ENCODE data around the gene POLN. TPM values are rescaled to one million over a fixed set of nuclear protein-coding genes. Genes with fewer than 3 reads are reported as not detected.
A peak's percentile ranks its signal among the peaks of the same experiment; 100 is the strongest.

The POLN gene
- total RNA-seq, 1 experiment from 2014 or later: 1.2 TPM

- peak in 1 of 2 experiments; percentile 46 for DNase-seq
- no TSS peak for BruUV-seq (replicated peaks)
- intact Hi-C loops (cut with micrococcal nuclease; ENCODE audit: unreplicated experiment): no loop called here
- no peaks in the 10 kb centered on the region for H3K9me3 ChIP-seq
- H3K36me3 Mint-ChIP-seq (ENCODE audit: insufficient read depth, unreplicated experiment): no peaks in the 10 kb centered on the region
- H3K9me3 Mint-ChIP-seq (ENCODE audit: unreplicated experiment): no peaks in the 10 kb centered on the region
- no peaks in the 10 kb centered on the region for H3K4me1 ChIP-seq
- no peak within 1 kb of the TSS for H3K27ac Mint-ChIP-seq (ENCODE audit: unreplicated experiment)
- H3K27me3 ChIP-seq (replicated peaks; ENCODE audit: control insufficient read depth, insufficient read depth, low read length): no peaks in the 10 kb centered on the region
- ChIA-PET POLR2A (no interaction called here), CTCF (no interaction called here)
- no peaks in the 10 kb centered on the region for H3K4me1 Mint-ChIP-seq (ENCODE audit: low read depth, unreplicated experiment)
- H3K4me3 Mint-ChIP-seq (ENCODE audit: unreplicated experiment): peak within 1 kb of the TSS; percentile 62
- no peak for TF ChIP-seq CTCF (IDR thresholded peaks at IDR 0.05; ENCODE audit: insufficient read depth in 1 of 2, low read depth in 1 of 2, low read length in 1 of 2, severe bottlenecking in 1 of 2, unreplicated experiment in 1 of 2)
- H3K27me3 Mint-ChIP-seq (ENCODE audit: insufficient read depth, unreplicated experiment): peaks cover 3% of the 10 kb centered on the region
- no peaks in the 10 kb centered on the region; the same call in 1 of the 2 replicates for H3K36me3 ChIP-seq (ENCODE audit: control insufficient read depth, insufficient read depth, low read length)
- peak within 1 kb of the TSS; percentile 43 for H3K4me3 ChIP-seq (ENCODE audit: low read depth, low read length)
These were observed 182.7 kb downstream of the POLN start, which contains the start of gene NAT8L for GRCh38 chr4:2059046-2059725. Gene NAT8L, plus strand, starts transcription at chr4:2059327. Its CDS starts 185 bp downstream, at chr4:2059512.

GRCh38 chr4:2058264-2059045, 183.5 kb downstream of the POLN start:
- BruUV-seq (replicated peaks): no TSS peak
- Mint-ChIP-seq H3K36me3 (ENCODE audit: insufficient read depth, unreplicated experiment) (no peaks in the 10 kb centered on the region), H3K4me3 (ENCODE audit: unreplicated experiment) (peak overlapping the region; percentile 62), H3K27me3 (ENCODE audit: insufficient read depth, unreplicated experiment) (peaks cover 3% of the 10 kb centered on the region), H3K4me1 (ENCODE audit: low read depth, unreplicated experiment) (no peaks in the 10 kb centered on the region), H3K27ac (ENCODE audit: unreplicated experiment) (no peak overlapping the region), H3K9me3 (ENCODE audit: unreplicated experiment) (no peaks in the 10 kb centered on the region)
- TF ChIP-seq CTCF (IDR thresholded peaks at IDR 0.05; ENCODE audit: insufficient read depth in 1 of 2, low read depth in 1 of 2, low read length in 1 of 2, severe bottlenecking in 1 of 2, unreplicated experiment in 1 of 2): no peak
- H3K36me3 ChIP-seq (ENCODE audit: control insufficient read depth, insufficient read depth, low read length): no peaks in the 10 kb centered on the region; the same call in 1 of the 2 replicates
- no peaks in the 10 kb centered on the region for H3K4me1 ChIP-seq
- no peaks in the 10 kb centered on the region for H3K27me3 ChIP-seq (replicated peaks; ENCODE audit: control insufficient read depth, insufficient read depth, low read length)
- ChIA-PET POLR2A (interaction anchor here (0.6 kb wide), 1 partner anchor 130 kb away, joined by 3 read pairs; no protein-coding TSS in a partner anchor), CTCF (no interaction called here)
- peak overlapping the region; percentile 43 for H3K4me3 ChIP-seq (ENCODE audit: low read depth, low read length)
- peak in 1 of 2 experiments; percentile 30 for DNase-seq
- H3K9me3 ChIP-seq: no peaks in the 10 kb centered on the region
- intact Hi-C loops (cut with micrococcal nuclease; ENCODE audit: unreplicated experiment): no loop called here

- peak overlapping the region; percentile 9 for H3K4me3 Mint-ChIP-seq (ENCODE audit: unreplicated experiment)
- intact Hi-C loops (cut with micrococcal nuclease; ENCODE audit: unreplicated experiment): no loop called here
- no TSS peak for BruUV-seq (replicated peaks)
- Histone ChIP-seq H3K9me3 (no peaks in the 10 kb centered on the region), H3K27me3 (replicated peaks; ENCODE audit: control insufficient read depth, insufficient read depth, low read length) (no peaks in the 10 kb centered on the region), H3K36me3 (ENCODE audit: control insufficient read depth, insufficient read depth, low read length) (no peaks in the 10 kb centered on the region), H3K4me1 (no peaks in the 10 kb centered on the region), H3K4me3 (ENCODE audit: low read depth, low read length) (no peak overlapping the region)
- no peaks in the 10 kb centered on the region for H3K36me3 Mint-ChIP-seq (ENCODE audit: insufficient read depth, unreplicated experiment)
- H3K4me1 Mint-ChIP-seq (ENCODE audit: low read depth, unreplicated experiment): no peaks in the 10 kb centered on the region
- ChIA-PET CTCF (no interaction called here), POLR2A (interaction anchor here (0.6 kb wide), 1 partner anchor 131 kb away, joined by 3 read pairs; no protein-coding TSS in a partner anchor)
- TF ChIP-seq CTCF (IDR thresholded peaks at IDR 0.05; ENCODE audit: insufficient read depth in 1 of 2, low read depth in 1 of 2, low read length in 1 of 2, severe bottlenecking in 1 of 2, unreplicated experiment in 1 of 2): no peak
- H3K27ac Mint-ChIP-seq (ENCODE audit: unreplicated experiment): no peak overlapping the region
- no peak for DNase-seq
- no peaks in the 10 kb centered on the region for H3K9me3 Mint-ChIP-seq (ENCODE audit: unreplicated experiment)
- peaks cover 4% of the 10 kb centered on the region for H3K27me3 Mint-ChIP-seq (ENCODE audit: insufficient read depth, unreplicated experiment)
These were observed 184.4 kb downstream of the POLN start for GRCh38 chr4:2057382-2058065.

Data from Caco-2 (cell line).